Fibroblast of pulmonary artery (primary cell): ENCODE measurements around the gene LYPD6B.

Experiments
- DNase-seq: peaks from one replicate; pipeline ENCODE4 v3.0.0-alpha.2; 2010; ENCODE audit warnings: low read depth
- H3K4me3 ChIP-seq: replicated peaks from 2 replicates; pipeline ENCODE4 v1.5.1; 2011; ENCODE audit warnings: low read depth, mild to moderate bottlenecking, control low read depth, low read length, moderate library complexity
- TF ChIP-seq, protein P1 (sequence below): IDR thresholded peaks from 2 replicates; pipeline ENCODE4 v1.5.1; 2011; ENCODE audit warnings: mild to moderate bottlenecking, control low read depth, low read length, inconsistent platforms; ENCODE audit errors: missing control alignments

Gene LYPD6B

DNA sequence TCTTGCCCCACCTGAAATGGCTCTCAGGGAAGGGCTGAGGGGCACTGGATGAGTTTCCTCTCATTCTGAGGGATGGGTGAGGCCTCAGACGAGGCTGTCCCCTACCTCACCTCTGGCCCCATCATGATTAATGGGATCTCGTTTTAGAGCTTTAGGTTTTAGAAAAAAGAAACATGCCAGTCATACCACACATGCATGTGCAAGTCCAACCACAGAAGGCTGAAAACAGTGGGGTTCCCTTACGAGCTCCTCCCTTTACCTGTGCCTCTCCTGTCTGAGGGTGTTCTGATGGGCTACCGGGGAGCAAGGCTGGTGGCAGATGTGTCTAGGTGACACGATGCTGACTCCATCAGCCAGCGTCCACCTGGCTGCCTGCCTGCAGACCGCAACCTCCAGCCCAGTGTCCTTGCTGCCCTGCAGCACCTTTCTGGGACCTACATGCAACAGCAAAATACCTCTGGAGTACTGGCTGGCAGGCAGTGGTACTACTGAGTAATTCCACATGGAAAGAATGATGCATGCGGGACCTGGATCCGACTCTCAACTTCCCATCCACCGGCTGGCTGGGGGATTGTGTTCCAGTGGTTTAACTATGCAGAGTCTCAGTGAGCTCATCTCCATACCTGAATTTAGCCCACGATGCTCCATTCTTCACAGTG, 9.1 kb upstream of the LYPD6B start:
- no peak overlapping the region for H3K4me3 ChIP-seq
- TF ChIP-seq, protein P1, sequence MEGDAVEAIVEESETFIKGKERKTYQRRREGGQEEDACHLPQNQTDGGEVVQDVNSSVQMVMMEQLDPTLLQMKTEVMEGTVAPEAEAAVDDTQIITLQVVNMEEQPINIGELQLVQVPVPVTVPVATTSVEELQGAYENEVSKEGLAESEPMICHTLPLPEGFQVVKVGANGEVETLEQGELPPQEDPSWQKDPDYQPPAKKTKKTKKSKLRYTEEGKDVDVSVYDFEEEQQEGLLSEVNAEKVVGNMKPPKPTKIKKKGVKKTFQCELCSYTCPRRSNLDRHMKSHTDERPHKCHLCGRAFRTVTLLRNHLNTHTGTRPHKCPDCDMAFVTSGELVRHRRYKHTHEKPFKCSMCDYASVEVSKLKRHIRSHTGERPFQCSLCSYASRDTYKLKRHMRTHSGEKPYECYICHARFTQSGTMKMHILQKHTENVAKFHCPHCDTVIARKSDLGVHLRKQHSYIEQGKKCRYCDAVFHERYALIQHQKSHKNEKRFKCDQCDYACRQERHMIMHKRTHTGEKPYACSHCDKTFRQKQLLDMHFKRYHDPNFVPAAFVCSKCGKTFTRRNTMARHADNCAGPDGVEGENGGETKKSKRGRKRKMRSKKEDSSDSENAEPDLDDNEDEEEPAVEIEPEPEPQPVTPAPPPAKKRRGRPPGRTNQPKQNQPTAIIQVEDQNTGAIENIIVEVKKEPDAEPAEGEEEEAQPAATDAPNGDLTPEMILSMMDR, result no peak
- no peak for DNase-seq

DNA sequence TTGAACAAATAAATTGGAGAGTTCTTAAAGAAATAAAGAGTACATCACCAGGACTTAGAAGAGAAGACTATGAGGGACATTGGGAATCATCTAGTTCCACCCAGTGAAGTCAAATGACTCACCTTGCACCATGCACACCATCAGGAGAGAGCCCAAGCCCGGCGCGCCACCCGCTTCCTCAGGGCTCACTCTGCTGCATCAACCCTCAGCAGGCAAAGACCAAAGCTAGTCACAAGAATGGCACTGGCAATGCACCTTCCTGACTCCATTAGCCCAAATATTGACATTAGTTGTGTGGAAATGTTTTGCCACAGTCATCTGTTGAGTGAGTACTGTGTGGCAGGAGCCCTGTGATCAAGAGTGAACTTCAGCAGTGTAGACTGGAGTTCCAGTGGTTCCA, 7.1 kb upstream of the LYPD6B start:
- no peak overlapping the region for H3K4me3 ChIP-seq
- TF ChIP-seq, protein P1, result no peak
- no peak for DNase-seq

DNA sequence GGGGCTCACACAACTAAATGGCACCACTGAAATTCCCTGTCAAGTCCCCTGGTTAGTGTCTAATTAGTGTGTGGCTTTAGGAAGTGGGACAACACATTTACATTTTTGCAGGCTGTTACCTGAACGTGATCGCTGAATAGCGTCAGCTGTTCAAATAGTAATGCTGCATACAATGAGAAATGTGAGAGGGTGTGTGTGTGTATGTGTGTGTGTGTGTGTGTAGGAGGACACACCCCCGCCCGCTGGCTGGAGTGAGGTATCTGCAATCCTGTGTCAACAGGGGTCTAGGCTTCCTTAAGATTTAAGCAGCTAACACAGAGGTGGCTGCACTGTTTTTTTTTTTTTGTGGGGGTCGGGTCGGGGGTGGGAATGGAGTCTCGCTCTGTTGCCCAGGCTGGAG, 4.8 kb upstream of the LYPD6B start:
- H3K4me3 ChIP-seq, result no peak overlapping the region
- TF ChIP-seq, protein P1, result no peak
- DNase-seq, result no peak

DNA sequence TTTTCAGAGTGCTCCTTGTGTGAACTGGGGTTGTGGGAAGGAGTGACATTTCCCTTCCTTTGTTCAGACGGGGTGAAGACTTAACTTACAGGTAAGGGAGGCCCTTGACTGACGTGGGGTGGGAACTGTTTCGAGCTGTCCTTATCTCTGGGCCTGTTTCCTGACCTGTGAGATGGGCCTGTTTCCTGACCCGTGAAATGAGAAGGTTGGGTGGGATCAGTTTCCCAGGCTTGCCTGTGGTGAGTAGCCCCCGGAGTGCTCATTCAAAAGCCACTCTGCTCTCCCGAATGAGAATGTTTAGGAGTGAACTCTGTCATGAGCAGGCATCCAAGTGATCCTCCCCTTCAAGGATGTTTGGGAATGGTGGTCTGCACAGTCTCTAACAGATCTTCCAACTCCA, 4.1 kb upstream of the LYPD6B start:
- TF ChIP-seq, protein P1, result no peak
- H3K4me3 ChIP-seq, result no peak overlapping the region
- no peak for DNase-seq

DNA sequence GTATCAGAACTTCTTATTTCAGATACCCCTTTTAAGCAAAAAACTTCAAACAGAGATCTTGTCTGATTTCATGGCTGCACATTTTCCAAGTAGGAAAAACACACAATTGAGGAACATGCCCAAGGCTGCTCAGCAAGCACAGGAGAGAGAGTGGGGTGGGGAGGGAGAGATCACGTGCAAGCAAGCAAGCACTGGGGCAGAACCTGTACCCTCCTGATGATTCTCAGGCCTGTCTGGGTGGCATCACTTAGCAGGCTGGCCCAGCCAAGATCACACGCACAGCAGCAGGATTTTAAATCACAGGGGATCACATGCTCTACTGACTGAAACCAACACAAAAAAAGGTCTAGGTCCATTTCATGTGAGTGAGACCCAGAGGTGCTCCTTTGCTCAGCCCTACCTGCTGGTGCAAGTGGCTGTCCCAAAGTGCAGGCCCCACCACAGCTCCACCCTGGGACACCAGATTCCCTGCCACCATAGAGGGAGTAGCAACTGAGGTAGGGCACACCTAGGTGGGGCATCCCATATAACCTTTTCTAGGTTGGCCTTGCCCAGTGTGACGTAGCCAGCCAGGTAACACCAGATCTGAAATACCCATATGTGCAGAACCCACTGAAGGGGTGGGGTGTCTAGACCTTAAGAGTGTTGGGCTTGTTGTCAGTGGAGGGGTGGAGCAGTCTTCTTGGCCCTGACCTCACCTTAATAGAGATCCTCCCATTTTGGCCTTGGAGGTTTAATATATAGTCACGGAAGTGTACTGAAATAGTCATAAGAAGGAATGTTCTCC, 1.8 kb upstream of the LYPD6B start:
- no peak for DNase-seq
- TF ChIP-seq, protein P1, result no peak
- no peak overlapping the region for H3K4me3 ChIP-seq

DNA sequence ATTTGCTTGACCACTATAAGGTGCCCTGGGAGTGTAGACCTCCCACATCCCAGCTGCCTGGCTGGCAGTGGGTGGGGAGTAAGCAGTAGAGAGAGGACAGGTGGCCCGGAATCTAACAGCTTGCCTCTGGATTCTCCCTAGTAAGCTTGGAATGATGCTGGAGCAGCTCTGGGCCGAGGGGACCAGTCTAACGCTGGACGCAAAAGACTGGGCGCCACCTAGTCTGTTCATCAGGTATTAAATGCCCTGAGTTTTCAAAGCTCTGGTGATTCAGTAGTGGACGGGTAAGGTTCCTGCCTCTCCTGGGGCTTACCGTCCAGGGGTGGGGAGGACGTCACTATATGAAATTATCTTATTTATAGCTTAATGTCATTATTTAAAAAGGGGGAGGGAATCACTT, 648 bp upstream of the LYPD6B start:
- TF ChIP-seq, protein P1, result no peak
- no peak for DNase-seq
- H3K4me3 ChIP-seq, result no peak overlapping the region

DNA sequence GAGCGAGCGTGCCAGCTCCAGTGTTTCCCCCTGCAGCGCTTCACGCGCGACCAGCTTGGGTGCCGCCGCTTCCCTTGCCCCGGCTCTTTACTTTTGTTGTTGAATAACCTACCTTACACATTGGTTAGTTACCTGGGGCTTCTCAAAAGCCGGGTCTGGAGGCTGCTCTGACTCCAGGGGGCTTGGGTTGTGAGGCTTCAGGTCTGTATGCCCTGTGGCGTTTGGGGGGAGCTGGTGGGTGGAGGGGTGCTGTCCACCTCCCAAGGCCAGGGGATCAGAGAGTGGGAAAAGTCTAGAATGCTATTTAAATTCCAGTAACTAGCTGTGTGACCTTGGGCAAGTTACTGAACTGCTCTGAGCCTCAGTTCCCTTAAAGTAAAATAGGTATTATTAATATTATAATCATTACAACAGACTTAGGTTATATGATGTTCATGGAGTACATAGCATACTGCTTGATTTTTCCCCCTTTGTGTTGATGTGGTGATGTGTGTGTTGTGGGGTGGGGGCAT, 770 bp downstream of the LYPD6B start:
- no peak overlapping the region for H3K4me3 ChIP-seq
- no peak for DNase-seq
- TF ChIP-seq, protein P1, result no peak
